Lower lobe of right lung (tissue), 2 donors: ENCODE results near the gene TYK2. TPM values are rescaled to one million over a fixed set of nuclear protein-coding genes. Genes with fewer than 3 reads are reported as not detected.
A peak's percentile ranks its signal among the peaks of the same experiment; 100 is the strongest.
"Not testable (repeated sequence)": the region's sequence is repeated elsewhere in the genome, so short reads cannot be mapped to it uniquely, and the experiment has no call there.

Source experiments
- ATAC-seq, 2 donors: fragments of 200-7000 bp; cut with Tn5 transposase; one replicate each; pipeline ENCODE4 v1.9.1; 2020 to 2022; ENCODE audit warnings: mild to moderate bottlenecking in 2 of 2, moderate library complexity in 2 of 2
- DNase-seq: peaks from one replicate; pipeline ENCODE4 v3.0.0-alpha.2; 2020
- H3K27ac ChIP-seq: fragments of 200-600 bp; one replicate; pipeline ENCODE4 v1.8.0; 2022
- H3K27me3 ChIP-seq: fragments of 200-600 bp; one replicate; pipeline ENCODE4 v1.8.0; 2022; ENCODE audit warnings: low read depth
- H3K36me3 ChIP-seq: fragments of 200-600 bp; one replicate; pipeline ENCODE4 v1.8.0; 2022; ENCODE audit warnings: mild to moderate bottlenecking
- H3K4me1 ChIP-seq: fragments of 200-600 bp; one replicate; pipeline ENCODE4 v1.8.0; 2022
- H3K4me3 ChIP-seq: fragments of 200-600 bp; one replicate; pipeline ENCODE4 v1.8.0; 2022; ENCODE audit warnings: mild to moderate bottlenecking
- H3K9me3 ChIP-seq: fragments of 200-600 bp; one replicate; pipeline ENCODE4 v1.8.0; 2022
- intact Hi-C: fragments of 100-400 bp; cut with DNase I; formaldehyde crosslinking; loops from one replicate; pipeline ENCODE4 v1.11.0; 2022
- total RNA-seq: library from RNA; stranded (reverse); fragmentation: NEBNext Ultra II Directional; extraction: Animal tissue kit (Norgen Biotek cat#: 25700); gene quantifications from one replicate; pipeline ENCODE4 v1.2.1, GENCODE V29; 2021
- TF ChIP-seq, protein P1 (sequence below): fragments of 200-600 bp; IDR thresholded peaks from one replicate; pipeline ENCODE4 v1.8.0; 2022; ENCODE audit warnings: antibody characterized with exemption, mild to moderate bottlenecking
- donor health status: DM: no; HTN: yes; CAD: no; lungs with severe emphysema.

The TYK2 gene
- total RNA-seq, 1 donor from 2014 or later: 164 TPM

DNA sequence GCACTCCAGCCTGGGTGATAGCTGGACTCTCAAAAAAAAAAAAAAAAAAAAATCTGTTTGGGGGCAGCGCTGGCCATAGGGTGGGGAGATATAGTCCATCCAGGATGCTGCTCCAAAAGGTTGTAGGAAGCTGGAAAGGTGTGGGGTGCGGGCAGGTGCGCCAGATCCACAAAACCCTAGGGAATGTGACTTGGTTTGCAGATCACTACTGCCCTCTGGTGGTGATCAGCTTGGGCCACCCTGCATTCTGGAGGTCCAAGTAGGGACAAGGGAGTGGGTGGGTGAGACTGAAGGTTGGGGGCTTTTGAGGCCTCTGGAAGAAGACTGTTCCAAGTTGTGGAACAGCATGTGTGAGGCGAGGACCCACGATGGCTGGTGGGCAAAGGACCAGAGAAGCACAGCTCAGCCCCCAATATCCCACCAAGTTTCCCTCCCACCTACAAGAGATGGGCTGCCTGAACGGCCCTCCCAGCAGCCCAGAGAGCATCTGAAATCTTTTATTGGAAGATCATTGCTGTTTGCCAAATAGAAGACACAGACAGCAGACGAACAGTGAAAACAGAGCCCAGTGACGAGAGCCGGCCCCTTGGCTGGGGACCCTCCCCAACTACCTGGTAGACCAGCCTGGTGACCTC lies 10.4 kb upstream of the TYK2 start:
- H3K27ac ChIP-seq: no peak overlapping the region
- intact Hi-C loops: no loop called here
- H3K4me3 ChIP-seq: no peak overlapping the region
- H3K4me1 ChIP-seq: peaks cover 9% of the 10 kb centered on the region
- H3K36me3 ChIP-seq: peaks cover 51% of the 10 kb centered on the region
- peak; percentile 70 for DNase-seq
- peak; percentile 78 to 81 for ATAC-seq
- no peaks in the 10 kb centered on the region for H3K27me3 ChIP-seq
- TF ChIP-seq, protein P1, sequence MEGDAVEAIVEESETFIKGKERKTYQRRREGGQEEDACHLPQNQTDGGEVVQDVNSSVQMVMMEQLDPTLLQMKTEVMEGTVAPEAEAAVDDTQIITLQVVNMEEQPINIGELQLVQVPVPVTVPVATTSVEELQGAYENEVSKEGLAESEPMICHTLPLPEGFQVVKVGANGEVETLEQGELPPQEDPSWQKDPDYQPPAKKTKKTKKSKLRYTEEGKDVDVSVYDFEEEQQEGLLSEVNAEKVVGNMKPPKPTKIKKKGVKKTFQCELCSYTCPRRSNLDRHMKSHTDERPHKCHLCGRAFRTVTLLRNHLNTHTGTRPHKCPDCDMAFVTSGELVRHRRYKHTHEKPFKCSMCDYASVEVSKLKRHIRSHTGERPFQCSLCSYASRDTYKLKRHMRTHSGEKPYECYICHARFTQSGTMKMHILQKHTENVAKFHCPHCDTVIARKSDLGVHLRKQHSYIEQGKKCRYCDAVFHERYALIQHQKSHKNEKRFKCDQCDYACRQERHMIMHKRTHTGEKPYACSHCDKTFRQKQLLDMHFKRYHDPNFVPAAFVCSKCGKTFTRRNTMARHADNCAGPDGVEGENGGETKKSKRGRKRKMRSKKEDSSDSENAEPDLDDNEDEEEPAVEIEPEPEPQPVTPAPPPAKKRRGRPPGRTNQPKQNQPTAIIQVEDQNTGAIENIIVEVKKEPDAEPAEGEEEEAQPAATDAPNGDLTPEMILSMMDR: peak; percentile 83
- no peaks in the 10 kb centered on the region for H3K9me3 ChIP-seq

DNA sequence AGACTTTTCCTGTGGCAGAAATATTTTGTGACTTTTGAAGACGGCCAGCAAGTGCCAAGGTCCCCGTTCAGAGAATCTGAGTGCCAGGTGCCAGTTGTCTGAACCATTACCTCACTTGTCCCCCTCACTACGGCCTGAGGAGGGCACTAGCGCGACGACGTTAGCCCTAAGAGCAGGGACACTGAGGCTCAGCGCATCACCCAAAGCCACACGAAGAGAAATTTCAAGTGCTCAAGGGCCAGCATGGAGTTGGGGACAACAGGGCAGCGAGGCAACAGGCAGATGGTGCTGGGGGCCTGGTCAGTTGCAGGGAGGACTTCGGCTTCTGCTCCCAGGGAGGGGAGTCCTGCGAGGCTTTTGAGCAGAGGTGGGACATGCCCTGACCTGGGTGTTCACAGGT lies 9.5 kb upstream of the TYK2 start:
- Histone ChIP-seq H3K27me3 (no peaks in the 10 kb centered on the region), H3K27ac (no peak overlapping the region), H3K4me3 (no peak overlapping the region), H3K9me3 (no peaks in the 10 kb centered on the region), H3K36me3 (peaks cover 42% of the 10 kb centered on the region), H3K4me1 (peaks cover 9% of the 10 kb centered on the region)
- DNase-seq: no peak
- ATAC-seq: peak in 1 of 2 donors; percentile 40
- intact Hi-C loops: loop anchor here (5.0 kb wide), 1 partner anchor 118 kb away; the partner anchor contains the start of gene ICAM1
- TF ChIP-seq, protein P1: peak; percentile 11

DNA sequence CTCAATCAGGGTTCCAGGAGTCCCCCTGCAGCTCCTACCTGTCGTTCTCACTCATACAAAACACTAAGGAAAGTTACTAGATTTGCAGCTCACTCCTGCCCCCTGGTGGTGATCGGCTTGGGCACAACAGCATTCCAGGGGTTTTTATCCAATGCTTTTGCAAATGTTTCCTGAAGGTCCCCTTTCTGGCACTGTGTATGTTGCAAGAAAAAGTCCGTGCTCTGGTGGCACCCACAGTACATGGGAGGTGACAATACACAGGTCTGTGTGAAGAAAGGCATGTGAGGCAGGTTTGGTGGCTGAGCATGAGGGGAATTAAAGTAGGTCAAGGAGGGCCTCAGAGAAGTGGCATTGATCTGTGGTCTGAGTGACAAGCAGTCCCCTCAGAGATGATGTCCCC lies 8.6 kb upstream of the TYK2 start:
- DNase-seq (peak; percentile 87), ATAC-seq (peak; percentile 77 to 79)
- Histone ChIP-seq H3K9me3 (no peaks in the 10 kb centered on the region), H3K27me3 (no peaks in the 10 kb centered on the region), H3K36me3 (peaks cover 33% of the 10 kb centered on the region), H3K4me3 (no peak overlapping the region), H3K4me1 (peaks cover 9% of the 10 kb centered on the region), H3K27ac (no peak overlapping the region)
- TF ChIP-seq, protein P1: peak; percentile 94
- intact Hi-C loops: loop anchor here (5.0 kb wide), 1 partner anchor 117 kb away; the partner anchor contains the start of gene ICAM1

DNA sequence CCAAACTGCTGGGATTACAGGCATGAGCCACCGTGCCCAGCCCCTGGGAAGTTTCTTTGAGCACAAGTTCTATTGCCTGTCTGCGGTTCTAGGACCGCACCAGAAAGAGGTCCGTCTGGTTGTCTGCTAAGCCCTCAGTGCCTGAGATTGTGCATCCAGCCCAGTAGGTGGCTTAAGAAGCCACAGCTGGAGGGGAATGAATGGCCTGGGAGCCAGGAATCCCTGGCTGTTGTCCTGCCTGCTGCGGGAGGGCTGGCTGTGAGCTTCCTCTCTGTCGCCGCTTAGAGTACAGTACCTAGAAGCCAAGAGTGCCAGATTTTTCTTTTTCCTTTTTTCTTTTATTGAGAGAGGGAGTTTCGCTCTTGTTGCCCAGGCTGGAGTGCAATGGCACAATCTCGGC lies 4.2 kb upstream of the TYK2 start:
- H3K36me3 ChIP-seq: no peaks in the 10 kb centered on the region
- DNase-seq (no peak), ATAC-seq (no peak)
- H3K27ac ChIP-seq: no peak overlapping the region
- no peaks in the 10 kb centered on the region for H3K27me3 ChIP-seq
- intact Hi-C loops: no loop called here
- no peak overlapping the region for H3K4me3 ChIP-seq
- no peaks in the 10 kb centered on the region for H3K9me3 ChIP-seq
- TF ChIP-seq, protein P1: no peak
- H3K4me1 ChIP-seq: peaks cover 17% of the 10 kb centered on the region

DNA sequence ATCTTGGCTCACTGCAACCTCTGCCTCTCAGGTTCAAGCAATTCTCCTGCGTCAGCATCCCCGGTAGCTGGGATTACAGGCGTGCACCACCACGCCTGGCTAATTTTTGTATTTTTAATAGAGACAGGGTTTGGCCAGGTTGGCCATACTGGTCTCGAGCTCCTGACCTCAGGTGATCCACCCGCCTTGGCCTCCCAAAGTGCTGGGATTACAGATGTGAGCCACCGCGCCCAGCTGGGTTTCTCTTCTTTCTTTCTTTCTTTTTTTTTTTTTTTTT lies 2.8 kb upstream of the TYK2 start:
- H3K9me3 ChIP-seq, H3K36me3 ChIP-seq, DNase-seq, H3K27me3 ChIP-seq, ATAC-seq, H3K27ac ChIP-seq, intact Hi-C loops, H3K4me3 ChIP-seq: not testable (repeated sequence)
- H3K4me1 ChIP-seq: peaks cover 18% of the 10 kb centered on the region

DNA sequence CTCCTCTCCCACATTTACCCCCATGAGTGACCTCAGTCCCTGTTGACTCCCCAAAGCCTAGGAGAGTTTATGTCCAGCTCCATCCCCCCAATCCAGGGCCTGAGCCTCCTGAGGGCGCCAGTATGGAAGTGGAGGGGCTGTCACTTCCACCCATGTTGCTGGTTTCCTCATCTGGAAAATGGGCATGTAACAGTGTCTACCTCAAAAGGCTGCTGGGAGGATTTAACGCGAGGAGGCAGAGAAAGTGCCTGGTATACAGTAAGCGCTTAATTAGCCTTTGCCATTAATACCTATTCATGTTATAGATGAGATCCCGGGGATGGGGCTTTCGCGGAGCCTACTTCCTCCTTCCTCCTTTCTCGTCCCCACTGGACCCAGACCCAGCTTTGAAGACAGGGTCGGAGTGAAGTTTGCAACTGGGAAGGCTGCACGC lies 476 bp downstream of the TYK2 start:
- TF ChIP-seq, protein P1: no peak
- Histone ChIP-seq H3K27me3 (no peaks in the 10 kb centered on the region), H3K27ac (peak overlapping the region; percentile 87), H3K4me3 (peak overlapping the region; percentile 87), H3K4me1 (peaks cover 18% of the 10 kb centered on the region), H3K36me3 (peaks cover 25% of the 10 kb centered on the region), H3K9me3 (no peaks in the 10 kb centered on the region)
- ATAC-seq (peak in 1 of 2 donors; percentile 0), DNase-seq (no peak)
- intact Hi-C loops: no loop called here
